NCI-H345 (cell line): ENCODE data around the gene THBD.
"Not testable (repeated sequence)": the region's sequence is repeated elsewhere in the genome, so short reads cannot be mapped to it uniquely, and the experiment has no call there.

Source experiments
- DNase-seq: peaks from one replicate; lab custom pipeline; 2025; lab: John Stamatoyannopoulos, UW

THBD gene

DNA sequence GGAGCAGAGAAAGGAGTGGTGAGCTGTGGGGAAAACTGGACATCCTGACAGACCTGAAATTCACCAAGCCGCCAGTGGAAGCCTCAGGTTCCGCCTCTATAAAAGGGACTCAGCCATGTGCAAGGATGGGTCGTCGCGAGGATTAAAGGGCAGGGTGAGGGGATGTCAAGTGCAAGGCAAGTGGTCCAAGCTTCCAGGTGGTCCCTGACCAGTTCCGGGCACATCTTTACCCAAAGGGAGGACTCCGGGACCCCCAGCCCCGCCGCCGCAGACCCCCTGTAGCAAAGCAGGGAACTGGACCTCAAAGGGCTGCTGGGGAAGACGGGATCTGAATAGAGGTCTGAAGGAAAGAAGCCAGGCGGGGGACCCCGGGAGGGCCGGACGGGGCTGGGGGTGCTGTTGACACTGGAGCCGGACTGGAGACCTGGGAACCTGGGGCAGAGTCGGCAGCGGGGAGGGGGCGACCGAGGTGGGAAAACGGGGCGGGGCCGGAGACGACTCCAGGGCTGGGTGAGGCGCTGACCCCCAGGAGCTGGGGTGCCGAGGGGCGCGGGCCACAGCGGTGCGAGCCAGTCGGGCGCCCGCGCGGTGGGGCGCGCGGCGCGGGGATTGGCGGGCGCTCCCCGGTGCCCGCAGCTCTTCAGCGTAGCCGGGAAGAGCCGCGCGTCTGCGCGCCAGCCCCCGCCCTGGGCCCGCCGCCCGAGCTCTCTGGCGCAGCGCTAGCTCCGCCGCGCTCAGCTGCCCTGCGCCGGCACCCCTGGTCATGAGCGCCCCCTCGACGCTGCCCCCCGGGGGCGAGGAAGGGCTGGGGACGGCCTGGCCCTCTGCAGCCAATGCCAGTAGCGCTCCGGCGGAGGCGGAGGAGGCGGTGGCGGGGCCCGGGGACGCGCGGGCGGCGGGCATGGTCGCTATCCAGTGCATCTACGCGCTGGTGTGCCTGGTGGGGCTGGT is 14.5 kb downstream of the THBD start, which contains the start of gene SSTR4:
Gene SSTR4, plus strand, starts transcription at position 592 of the 951 bp plus-strand sequence. Its CDS starts 172 bp downstream, at position 764.
- DNase-seq = no peak

- DNase-seq = no peak
These were observed 15.6 kb downstream of the THBD start for GRCh38 chr20:23033918-23034317.

DNA sequence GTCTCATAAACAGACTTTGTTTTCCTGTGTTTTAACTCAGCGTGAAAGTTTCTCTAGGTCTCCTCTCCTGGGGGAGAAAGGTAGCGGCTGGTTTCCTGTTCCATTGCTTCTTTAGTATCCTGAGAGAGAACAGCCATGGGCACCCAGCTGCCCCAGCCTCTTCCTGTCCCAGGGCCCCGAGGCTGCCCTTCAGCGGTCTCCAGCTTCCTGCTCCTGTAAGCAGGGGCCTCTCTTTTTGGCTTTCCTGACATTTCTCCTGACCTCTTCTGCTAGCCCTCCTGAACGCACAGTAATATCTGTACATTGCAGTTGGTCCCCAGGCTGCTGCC is 16.8 kb downstream of the THBD start:
- DNase-seq = no peak

DNA sequence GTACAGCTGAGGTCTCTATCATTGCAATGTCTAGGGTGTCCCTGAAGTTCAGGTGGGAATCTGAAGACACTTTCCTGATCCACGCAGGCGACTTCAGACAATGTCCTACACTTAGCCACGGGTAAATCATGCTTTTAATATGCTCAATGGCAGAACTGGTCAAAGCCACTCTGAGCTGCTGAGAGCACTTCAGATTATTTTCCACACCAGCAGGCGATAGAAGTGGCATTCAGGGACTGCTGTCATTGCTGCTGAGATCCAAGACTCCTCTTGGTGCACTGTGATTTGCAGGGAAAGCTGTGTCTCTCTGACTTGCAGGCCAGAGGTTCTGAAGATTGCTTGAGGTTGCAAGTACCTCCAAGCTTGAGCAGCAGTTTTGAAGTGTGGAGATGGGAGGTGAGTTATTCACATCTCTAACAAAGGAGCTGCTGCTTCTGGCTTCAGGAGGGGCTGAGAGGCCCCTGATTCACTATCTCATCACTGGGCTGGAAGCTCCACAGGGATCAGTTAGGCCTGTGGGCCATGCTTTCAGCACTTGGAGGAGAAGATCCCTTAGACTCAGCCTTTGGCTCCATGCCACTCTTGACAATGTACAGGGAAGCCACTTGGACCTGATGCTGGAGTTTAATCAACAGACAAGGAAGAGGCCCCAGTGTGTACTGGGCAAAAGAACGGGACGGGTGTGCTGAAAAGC is 17.3 kb downstream of the THBD start:
- no peak for DNase-seq

GRCh38 chr20:23031346-23031745 is 18.1 kb downstream of the THBD start:
- DNase-seq = no peak

GRCh38 chr20:23029324-23029723 is 20.1 kb downstream of the THBD start:
- DNase-seq = no peak

DNA sequence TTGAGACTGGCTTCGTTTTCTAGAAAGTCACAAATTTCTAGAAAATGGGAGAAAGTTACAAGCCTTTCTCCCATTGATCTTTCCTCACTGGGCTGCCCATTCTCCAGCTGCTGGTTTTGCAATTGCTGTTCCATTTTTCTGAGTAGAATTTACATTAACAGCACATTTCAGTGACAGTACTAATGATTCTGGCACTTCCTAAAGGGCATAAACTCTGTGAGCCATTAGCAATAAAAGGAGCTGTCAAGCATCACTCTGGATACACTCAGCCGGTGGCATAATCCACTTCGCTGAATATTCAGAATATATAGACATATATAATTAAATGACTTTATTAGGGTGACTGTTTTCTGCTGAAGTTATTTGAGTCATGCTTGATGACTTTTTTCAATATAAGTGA is 21.1 kb downstream of the THBD start:
- no peak for DNase-seq

GRCh38 chr20:23027721-23028120 is 21.8 kb downstream of the THBD start:
- DNase-seq = no peak

DNA sequence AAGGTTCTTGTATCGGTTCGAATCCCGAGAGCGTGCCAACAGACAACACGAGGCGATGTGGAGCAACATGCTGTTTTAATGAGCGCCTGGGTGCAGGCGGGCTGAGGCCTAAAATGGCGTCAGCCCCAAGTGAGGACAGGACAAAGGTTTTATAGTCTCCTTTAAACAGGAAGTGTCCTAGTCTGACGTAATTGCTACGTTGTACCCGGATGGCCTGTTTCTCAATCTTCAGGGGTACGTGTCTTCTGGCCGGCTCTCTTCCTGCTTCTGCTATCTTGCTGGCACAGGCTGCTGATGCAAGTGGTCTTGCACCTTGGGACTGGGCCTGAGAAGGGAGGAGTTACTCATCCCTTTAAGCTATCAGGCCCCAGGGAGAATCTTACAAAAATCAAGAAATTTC is 24.0 kb downstream of the THBD start:
- not testable (repeated sequence) for DNase-seq

DNA sequence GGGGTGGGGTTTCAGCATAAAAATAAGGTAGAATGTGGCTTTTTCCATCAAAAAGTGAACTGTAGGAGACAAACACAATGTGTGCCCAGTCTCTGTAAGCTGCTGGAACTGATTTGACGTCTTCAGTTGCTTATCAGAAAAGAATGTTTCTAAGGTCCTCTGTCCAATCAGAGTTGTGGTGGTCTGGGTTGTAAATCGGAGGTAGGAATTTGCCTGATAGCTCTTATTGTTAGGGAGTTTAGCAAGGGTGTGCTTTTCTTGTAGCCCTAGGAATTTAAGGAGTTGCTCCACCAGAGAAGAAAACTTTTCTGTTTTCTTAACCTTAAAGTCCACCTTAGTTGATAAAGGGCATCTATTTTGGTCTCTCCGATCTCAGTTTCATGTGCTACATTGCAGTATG is 24.8 kb downstream of the THBD start:
- no peak for DNase-seq

- DNase-seq = no peak
These were observed 25.8 kb downstream of the THBD start for GRCh38 chr20:23023621-23024177.

GRCh38 chr20:23022849-23023248 is 26.6 kb downstream of the THBD start:
- no peak for DNase-seq

- no peak for DNase-seq
These were observed 27.5 kb downstream of the THBD start for GRCh38 chr20:23021951-23022350.

- DNase-seq = no peak
These were observed 27.9 kb downstream of the THBD start for GRCh38 chr20:23021541-23021940.

DNA sequence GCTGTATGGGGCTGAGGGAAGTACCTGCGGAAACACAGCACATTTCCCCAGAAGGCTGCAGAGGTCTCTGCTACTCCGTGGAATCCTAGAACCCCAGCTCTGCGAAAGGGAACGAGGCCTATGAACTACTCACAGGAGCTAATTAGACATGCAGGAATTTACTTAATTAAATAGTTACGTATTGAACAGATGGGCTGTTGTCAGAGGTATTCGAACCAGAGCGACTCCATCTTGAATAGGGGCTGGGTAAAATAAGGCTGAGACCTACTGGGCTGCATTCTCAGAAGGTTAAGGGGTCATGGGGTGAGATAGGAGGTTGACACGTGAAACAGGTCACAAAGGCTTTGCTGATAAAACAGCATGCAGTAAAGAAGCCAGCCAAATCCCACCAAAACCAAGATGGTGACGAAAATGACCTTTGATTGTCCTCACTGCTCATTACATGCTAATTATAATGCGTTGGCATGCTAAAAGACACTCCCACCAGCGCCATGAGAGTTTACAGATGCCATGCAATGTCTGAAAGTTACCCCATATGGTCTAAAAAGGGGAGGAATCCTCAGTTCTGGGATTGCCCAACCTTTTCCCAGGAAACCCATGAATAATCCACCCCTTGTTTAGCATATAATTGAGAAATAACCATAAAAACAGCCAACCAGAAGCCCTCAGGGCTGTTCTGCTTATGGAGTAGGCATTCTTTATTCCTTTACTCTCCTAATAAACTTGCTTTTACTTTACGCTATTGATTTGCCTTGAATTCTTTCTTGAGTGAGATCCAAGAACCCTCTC is 29.0 kb downstream of the THBD start:
- no peak for DNase-seq

DNA sequence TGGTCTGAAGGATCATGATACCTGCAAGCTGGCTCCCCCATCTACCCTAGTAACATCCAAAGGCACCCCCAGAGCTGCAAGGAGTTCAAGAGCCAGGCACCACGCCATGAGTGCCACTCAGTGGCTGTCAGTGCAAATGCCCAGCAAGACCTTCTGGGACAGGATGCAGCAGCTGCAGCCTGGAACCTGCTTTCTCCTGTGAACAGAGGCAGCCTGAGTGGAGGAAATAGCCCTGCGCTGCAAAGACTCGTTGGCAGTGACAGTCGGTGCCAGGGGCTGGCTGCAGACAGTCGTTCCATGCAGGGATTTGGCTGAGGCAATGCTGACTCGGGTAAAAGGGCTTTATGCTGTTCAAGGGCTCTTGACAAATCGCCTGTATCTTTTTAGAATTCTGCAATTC is 30.1 kb downstream of the THBD start:
- no peak for DNase-seq

DNA sequence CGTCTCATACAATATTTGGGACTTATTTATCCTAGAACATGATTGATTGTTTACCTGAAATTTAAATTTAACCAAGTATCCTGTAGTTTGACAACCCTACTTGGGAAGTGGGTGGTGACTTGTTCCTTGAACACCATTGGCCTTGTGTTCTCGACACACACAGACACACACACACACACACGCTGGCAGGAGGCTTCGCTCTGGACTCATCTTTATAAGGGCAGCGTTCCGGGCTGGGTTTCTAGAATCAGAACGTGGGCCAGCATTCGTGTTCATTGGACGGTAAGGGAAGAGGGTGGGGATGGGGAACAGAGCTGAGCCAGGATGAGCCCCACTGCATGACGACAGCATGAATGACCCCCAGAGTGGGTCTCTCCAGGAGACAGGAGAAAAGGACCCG is 30.5 kb downstream of the THBD start:
- DNase-seq = no peak

- DNase-seq = no peak
These were observed 31.0 kb downstream of the THBD start for GRCh38 chr20:23018432-23018831.

- DNase-seq = no peak
These were observed 32.0 kb downstream of the THBD start for GRCh38 chr20:23017516-23017915.

GRCh38 chr20:23013429-23013828 is 36.0 kb downstream of the THBD start:
- no peak for DNase-seq

DNA sequence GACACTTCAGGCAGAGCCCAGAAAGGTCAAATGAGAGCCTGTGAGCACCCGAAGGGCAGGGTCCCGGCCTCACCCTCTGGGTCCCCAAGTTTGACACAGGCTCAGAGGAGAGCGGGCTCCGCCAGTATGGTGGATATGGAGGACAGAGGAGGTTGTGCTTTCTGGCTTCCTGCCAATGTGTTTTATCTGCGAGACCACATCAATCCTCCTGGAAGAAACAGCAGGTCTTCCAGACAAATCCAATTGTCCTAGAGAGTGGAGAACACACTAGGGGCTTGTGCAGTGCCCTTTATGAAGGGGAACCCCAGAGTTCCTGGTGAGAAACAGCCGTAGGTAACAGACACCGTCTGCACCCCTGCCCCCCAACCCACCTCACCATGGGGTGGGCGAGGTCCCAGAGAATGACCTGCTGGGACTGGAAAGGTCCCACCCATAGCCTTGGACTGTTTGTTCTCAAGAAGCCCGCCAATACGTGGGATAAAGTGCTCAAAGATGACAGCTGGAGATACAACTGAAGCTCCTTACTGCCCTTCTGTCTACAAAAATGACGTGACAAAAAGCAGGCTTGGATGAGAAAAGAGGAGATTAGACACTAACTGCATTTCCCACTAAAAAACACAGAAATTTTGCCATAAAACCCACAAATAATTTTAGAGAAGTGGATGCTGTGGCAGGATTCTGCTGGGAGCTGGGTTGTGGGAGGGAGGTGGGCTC is 38.3 kb downstream of the THBD start:
- DNase-seq = no peak

DNA sequence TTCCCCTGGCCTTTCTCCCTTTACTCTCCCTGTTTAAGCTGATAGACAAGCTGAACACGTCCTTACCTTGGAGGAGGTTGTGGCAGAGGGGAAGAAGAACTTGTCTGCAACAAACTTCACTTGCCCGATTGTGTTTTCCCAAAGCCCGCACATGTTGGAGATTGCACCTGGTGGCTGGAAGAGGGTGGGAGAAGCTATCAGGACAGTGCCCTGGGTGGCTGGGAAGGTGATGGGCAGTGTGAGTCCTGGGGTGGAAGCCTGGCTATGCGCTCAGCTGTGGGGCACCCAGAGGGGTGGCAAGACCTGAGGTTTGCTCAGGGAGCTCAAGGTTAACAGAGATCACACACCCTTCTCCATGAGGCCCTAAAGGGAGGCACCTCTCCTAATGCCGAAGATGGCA is 39.4 kb downstream of the THBD start:
- DNase-seq = no peak
